Endothelial cell of umbilical vein (primary cell): ENCODE results near the gene PRCD.
"Not testable (repeated sequence)": the region's sequence is repeated elsewhere in the genome, so short reads cannot be mapped to it uniquely, and the experiment has no call there.

Experiments used
- EZH2 ChIP-seq: IDR thresholded peaks from 2 replicates; pipeline ENCODE4 v1.6.1; 2012; ENCODE audit warnings: borderline replicate concordance, low read depth, mild to moderate bottlenecking, moderate library complexity, low read length, inconsistent platforms; ENCODE audit not compliant: severe bottlenecking
- FOS ChIP-seq: IDR thresholded peaks from 2 replicates; pipeline ENCODE4 v1.6.1; 2011; ENCODE audit warnings: mild to moderate bottlenecking, low read length, moderate library complexity, borderline replicate concordance; ENCODE audit not compliant: insufficient read depth
- GATA2 ChIP-seq: IDR thresholded peaks from 2 replicates; pipeline ENCODE4 v1.7.0; 2011; ENCODE audit warnings: low read depth, mild to moderate bottlenecking, moderate library complexity, mixed read lengths, low read length; ENCODE audit not compliant: insufficient read length, insufficient read depth
- JUN ChIP-seq: IDR thresholded peaks from 2 replicates; pipeline ENCODE4 v1.6.1; 2011; ENCODE audit warnings: borderline replicate concordance, low read depth; ENCODE audit not compliant: insufficient read length, insufficient read depth
- MAX ChIP-seq: IDR thresholded peaks from 2 replicates; pipeline ENCODE4 v1.6.1; 2011; ENCODE audit not compliant: insufficient read depth, insufficient read length
- POLR2A ChIP-seq: IDR thresholded peaks from 2 replicates; pipeline ENCODE4 v1.6.1; 2012; ENCODE audit warnings: low read depth, mild to moderate bottlenecking, control low read depth, low read length
- POLR2AphosphoS5 ChIP-seq: IDR thresholded peaks from 2 replicates; pipeline ENCODE4 v1.6.1; 2012; ENCODE audit warnings: low read depth, mild to moderate bottlenecking, control low read depth, low read length, moderate library complexity; ENCODE audit not compliant: insufficient read depth
- TF ChIP-seq, protein P1 (sequence below), 2 donors: IDR thresholded peaks; 1 replicate in 1 of 2; 2 replicates in 1 of 2; pipeline ENCODE4 v1.5.1; 2011; ENCODE audit warnings: low read length in 2 of 2, mild to moderate bottlenecking in 2 of 2, moderate library complexity in 2 of 2, control low read depth in 1 of 2, inconsistent platforms in 1 of 2, low read depth in 1 of 2; ENCODE audit not compliant: insufficient read depth in 1 of 2; ENCODE audit errors: extremely low read depth in 1 of 2

DNA sequence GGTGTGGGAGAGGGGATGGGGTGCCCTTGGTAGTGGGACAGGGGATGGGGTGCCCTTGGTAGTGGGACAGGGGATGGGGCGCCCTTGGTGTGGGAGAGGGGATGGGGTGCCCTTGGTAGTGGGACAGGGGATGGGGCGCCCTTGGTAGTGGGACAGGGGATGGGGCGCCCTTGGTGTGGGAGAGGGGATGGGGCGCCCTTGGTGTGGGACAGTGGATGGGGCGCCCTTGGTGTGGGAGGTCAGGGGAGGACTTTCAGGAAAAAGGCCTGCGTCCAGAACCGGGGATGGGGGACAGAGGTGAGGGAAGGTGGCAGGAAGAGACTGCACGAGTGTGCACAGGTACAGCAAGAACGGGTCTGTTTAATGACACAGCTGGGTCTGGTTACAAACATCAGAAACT, 12.8 kb upstream of the PRCD start:
- not testable (repeated sequence) for TF ChIP-seq POLR2A, POLR2AphosphoS5, MAX, EZH2, JUN, FOS, GATA2
- TF ChIP-seq, protein P1, sequence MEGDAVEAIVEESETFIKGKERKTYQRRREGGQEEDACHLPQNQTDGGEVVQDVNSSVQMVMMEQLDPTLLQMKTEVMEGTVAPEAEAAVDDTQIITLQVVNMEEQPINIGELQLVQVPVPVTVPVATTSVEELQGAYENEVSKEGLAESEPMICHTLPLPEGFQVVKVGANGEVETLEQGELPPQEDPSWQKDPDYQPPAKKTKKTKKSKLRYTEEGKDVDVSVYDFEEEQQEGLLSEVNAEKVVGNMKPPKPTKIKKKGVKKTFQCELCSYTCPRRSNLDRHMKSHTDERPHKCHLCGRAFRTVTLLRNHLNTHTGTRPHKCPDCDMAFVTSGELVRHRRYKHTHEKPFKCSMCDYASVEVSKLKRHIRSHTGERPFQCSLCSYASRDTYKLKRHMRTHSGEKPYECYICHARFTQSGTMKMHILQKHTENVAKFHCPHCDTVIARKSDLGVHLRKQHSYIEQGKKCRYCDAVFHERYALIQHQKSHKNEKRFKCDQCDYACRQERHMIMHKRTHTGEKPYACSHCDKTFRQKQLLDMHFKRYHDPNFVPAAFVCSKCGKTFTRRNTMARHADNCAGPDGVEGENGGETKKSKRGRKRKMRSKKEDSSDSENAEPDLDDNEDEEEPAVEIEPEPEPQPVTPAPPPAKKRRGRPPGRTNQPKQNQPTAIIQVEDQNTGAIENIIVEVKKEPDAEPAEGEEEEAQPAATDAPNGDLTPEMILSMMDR (IDR thresholded peaks at IDR 0.05; ENCODE audit: extremely low read depth in 1 of 2, insufficient read depth in 1 of 2, low read depth in 1 of 2, low read length in 2 of 2) = not testable (repeated sequence)
